Heart right ventricle (tissue), 16 donors: ENCODE measurements around the gene SZRD1. TPM values are rescaled to one million over a fixed set of nuclear protein-coding genes. Genes with fewer than 3 reads are reported as not detected.

ENCODE experiments used
- ATAC-seq, 8 donors: fragments of 200-7000 bp; cut with Tn5 transposase; one replicate each; pipeline ENCODE4 v1.9.1; 2020; ENCODE audit warnings: mild to moderate bottlenecking in 8 of 8, moderate library complexity in 8 of 8, moderate number of reproducible peaks in 1 of 8
- DNase-seq, 2 donors: peaks; one replicate each; pipeline ENCODE4 v3.0.0-alpha.2; 2020
- H3K27ac ChIP-seq, 10 donors: fragments of 200-600 bp; sonication (generic) in 2 of 10; one replicate each; pipeline versions ENCODE4 v1.5.0 to v1.8.0; 2020 to 2022; ENCODE audit warnings: mild to moderate bottlenecking in 3 of 10
- H3K27me3 ChIP-seq, 7 donors: fragments of 200-600 bp; one replicate each; pipeline ENCODE4 v1.8.0; 2021 to 2022; ENCODE audit warnings: mild to moderate bottlenecking in 2 of 7
- H3K36me3 ChIP-seq, 9 donors: fragments of 200-600 bp; sonication (generic) in 1 of 9; one replicate each; pipeline versions ENCODE4 v1.5.0 to v1.8.0; 2020 to 2022; ENCODE audit warnings: mild to moderate bottlenecking in 2 of 9
- H3K4me1 ChIP-seq, 9 donors: fragments of 200-600 bp; sonication (generic) in 1 of 9; one replicate each; pipeline versions ENCODE4 v1.5.0 to v1.8.0; 2020 to 2022; ENCODE audit warnings: mild to moderate bottlenecking in 4 of 9
- H3K4me3 ChIP-seq, 10 donors: fragments of 200-600 bp; sonication (generic) in 2 of 10; one replicate each; pipeline versions ENCODE4 v1.5.0 to v1.8.0; 2020 to 2022; ENCODE audit warnings: mild to moderate bottlenecking in 7 of 10, moderate library complexity in 2 of 10
- H3K9me3 ChIP-seq, 11 donors: fragments of 200-600 bp in 10 of 11; sonication (generic) in 2 of 11; one replicate each; pipeline versions ENCODE4 v1.5.0 to v1.8.0; 2013 to 2022; ENCODE audit warnings: mild to moderate bottlenecking in 2 of 11, control low read depth in 1 of 11, moderate library complexity in 1 of 11
- WGBS, 2 donors: extraction: QIAGEN DNeasy Blood & Tissue Kit; methylation state at CpG; one replicate each; pipeline ENCODE4 v1.1.7; 2013; ENCODE audit warnings: inconsistent platforms in 1 of 2; 5-methylcytosine and 5-hydroxymethylcytosine counted together
- intact Hi-C, 10 donors: fragments of 100-400 bp; cut with DNase I; formaldehyde crosslinking; loops; one replicate each; pipeline versions ENCODE4 v1.11.1 to v1.14.2; 2022
- polyA plus RNA-seq, 2 donors: library from polyadenylated mRNA; stranded (reverse); fragments of 200-250 nt; gene quantifications; one replicate each; pipeline ENCODE4 v1.2.3, GENCODE V29; 2013
- total RNA-seq, 10 donors: library from RNA; stranded (reverse); fragmentation: NEBNext Ultra II Directional in 3 of 10; extraction: Animal tissue kit (Norgen Biotek cat#: 25700) in 3 of 10; gene quantifications; one replicate each; pipeline versions ENCODE4 v1.2.1 to v1.2.4, GENCODE V29; 2021 to 2023
- TF ChIP-seq, protein P1 (sequence below), 9 donors: fragments of 200-600 bp; sonication (generic) in 2 of 9; IDR thresholded peaks; one replicate each; pipeline versions ENCODE4 v1.5.0 to v1.8.0; 2021 to 2022; ENCODE audit warnings: antibody characterized with exemption in 9 of 9, mild to moderate bottlenecking in 5 of 9, moderate library complexity in 1 of 9
- donor health status: Arrhythmogenic right ventricular cardiomyopathy.
- donor health status: ischemic (EF 13 %, LVEDD 7.1; RV severe dilation, severe dysfunction).
- donor health status: healthy with polysubstance abuse.
- donor health status: DM: no; HTN: yes; CAD: no.
- donor health status: DM: no; HTN: no; CAD: no.
- donor health status: ischemic (EF 25% LVEDD 6.9; RV normal size, moderate dysfunction).
- donor health status: ischemic (EF 25% LVEDD 5.7; RV mildly dilated, moderate dysfunction).
- donor health status: healthy.
- donor health status: DM: yes; HTN: yes; CAD: no.
- donor health status: Ischemic cardiomyopathy.
- donor health status: ischemic (EF 35%, LVEDD 5.7; RV mildly dilated, moderate dysfunction).
- donor health status: nonischemic (EF 11% LVEDD 7.7; RV severe dilation, severe dysfunction).
- donor health status: DM: yes; HTN: yes; CAD: no.
- donor health status: PGD.
- donor health status: ischemic (EF 29% LVEDD 5.4; RV normal size, mild dysfunction).
- donor health status: nonischemic (EF 23%, LVEDD 6.1; RV moderate dilation, normal function).

The SZRD1 gene
- total and polyA plus RNA-seq, 12 donors = 37.8 to 131 (median 102) TPM

DNA sequence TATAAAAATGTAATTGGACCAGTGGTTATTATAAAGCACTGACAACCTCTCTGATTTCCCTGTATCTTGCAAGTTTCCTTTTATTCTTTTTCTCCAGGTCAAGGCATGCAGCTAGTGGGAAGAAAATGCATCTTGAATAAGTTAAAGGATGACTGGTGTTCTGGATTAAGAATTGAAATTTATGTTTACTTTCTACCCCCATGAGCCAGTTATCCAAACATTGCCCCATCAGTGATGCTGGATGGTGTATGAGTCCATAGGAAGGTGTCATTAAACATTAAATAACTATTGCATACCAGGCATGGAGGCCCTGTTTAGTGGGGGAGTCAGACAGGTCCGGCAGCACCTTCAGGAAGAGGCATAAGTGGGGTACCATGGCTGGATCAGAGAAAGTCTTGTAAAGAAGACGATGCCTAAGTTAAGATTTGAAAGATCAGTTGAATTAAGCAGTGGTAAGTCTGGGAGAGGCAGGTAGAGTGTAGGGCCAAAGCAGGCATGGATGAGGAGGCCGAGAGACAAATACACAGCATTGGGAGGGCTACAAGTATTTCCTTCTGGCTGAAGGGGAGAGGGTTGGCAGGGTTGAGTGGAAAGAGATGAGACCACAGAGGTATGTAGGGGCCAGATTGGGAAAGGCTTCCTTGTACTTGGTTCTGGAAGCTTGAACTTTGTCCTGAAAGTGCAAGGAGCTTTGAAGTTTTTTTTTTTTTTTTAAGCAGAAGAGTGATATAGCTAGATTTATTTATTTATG lies 5.7 kb downstream of the SZRD1 start:
- peaks cover 0 to 8% (median 0%) of the 10 kb centered on the region in 9 donors for H3K36me3 ChIP-seq
- ATAC-seq (no peak), DNase-seq (no peak)
- TF ChIP-seq, protein P1, sequence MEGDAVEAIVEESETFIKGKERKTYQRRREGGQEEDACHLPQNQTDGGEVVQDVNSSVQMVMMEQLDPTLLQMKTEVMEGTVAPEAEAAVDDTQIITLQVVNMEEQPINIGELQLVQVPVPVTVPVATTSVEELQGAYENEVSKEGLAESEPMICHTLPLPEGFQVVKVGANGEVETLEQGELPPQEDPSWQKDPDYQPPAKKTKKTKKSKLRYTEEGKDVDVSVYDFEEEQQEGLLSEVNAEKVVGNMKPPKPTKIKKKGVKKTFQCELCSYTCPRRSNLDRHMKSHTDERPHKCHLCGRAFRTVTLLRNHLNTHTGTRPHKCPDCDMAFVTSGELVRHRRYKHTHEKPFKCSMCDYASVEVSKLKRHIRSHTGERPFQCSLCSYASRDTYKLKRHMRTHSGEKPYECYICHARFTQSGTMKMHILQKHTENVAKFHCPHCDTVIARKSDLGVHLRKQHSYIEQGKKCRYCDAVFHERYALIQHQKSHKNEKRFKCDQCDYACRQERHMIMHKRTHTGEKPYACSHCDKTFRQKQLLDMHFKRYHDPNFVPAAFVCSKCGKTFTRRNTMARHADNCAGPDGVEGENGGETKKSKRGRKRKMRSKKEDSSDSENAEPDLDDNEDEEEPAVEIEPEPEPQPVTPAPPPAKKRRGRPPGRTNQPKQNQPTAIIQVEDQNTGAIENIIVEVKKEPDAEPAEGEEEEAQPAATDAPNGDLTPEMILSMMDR (IDR thresholded peaks at IDR 0.05) = no peak
- WGBS, 2 donors = 91 to 92% methylated on average over 3 of the region's 3 CpGs
- no peaks in the 10 kb centered on the region for H3K27me3 ChIP-seq
- H3K4me1 ChIP-seq = peaks cover 17 to 94% (median 82%) of the 10 kb centered on the region in 9 donors
- H3K4me3 ChIP-seq = no peak overlapping the region
- peak overlapping the region in 2 of 10 donors; percentile 22 to 54 for H3K27ac ChIP-seq
- intact Hi-C loops = loop anchor here in 1 of 10 donors (5.0 kb wide), 1 partner anchor 70 kb away; the partner anchor contains the start of gene NECAP2
- no peaks in the 10 kb centered on the region for H3K9me3 ChIP-seq

DNA sequence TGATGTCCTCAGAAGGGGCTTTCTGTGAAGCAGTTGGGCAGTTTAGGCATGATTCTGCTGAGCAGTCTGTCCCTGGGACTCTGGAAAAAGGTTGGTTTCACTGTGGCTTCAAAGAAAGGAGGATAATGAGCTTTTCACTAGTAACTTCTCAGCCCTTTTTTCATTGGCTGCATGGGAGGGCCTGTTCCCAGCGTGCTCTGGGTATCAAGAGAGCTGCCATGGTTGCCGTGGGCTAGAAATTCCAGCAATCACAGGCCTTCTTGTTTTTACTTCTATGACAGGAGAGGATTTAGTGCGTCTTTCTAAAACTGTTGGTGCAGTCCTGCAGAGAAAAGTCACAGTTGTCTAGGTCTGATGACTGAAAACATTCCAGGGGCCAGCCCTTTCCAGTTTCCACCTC lies 7.2 kb downstream of the SZRD1 start:
- no peaks in the 10 kb centered on the region for H3K9me3 ChIP-seq
- no peak for ATAC-seq
- DNase-seq = no peak
- peak overlapping the region in 4 of 10 donors; percentile 7 to 86 (median 74) for H3K27ac ChIP-seq
- no peaks in the 10 kb centered on the region for H3K27me3 ChIP-seq
- TF ChIP-seq, protein P1 (IDR thresholded peaks at IDR 0.05) = no peak
- peaks cover 8 to 95% (median 79%) of the 10 kb centered on the region in 9 donors for H3K4me1 ChIP-seq
- WGBS, 2 donors = 65 to 66% methylated on average over 3 of the region's 3 CpGs
- intact Hi-C loops = loop anchor here in 2 of 10 donors (2.0 to 5.0 kb wide), 2 partner anchors 67 to 68 kb away; partner anchors contain the start of gene NECAP2 (in 2 of the 2)
- no peak overlapping the region for H3K4me3 ChIP-seq
- peaks cover 0 to 8% (median 0%) of the 10 kb centered on the region in 9 donors for H3K36me3 ChIP-seq

DNA sequence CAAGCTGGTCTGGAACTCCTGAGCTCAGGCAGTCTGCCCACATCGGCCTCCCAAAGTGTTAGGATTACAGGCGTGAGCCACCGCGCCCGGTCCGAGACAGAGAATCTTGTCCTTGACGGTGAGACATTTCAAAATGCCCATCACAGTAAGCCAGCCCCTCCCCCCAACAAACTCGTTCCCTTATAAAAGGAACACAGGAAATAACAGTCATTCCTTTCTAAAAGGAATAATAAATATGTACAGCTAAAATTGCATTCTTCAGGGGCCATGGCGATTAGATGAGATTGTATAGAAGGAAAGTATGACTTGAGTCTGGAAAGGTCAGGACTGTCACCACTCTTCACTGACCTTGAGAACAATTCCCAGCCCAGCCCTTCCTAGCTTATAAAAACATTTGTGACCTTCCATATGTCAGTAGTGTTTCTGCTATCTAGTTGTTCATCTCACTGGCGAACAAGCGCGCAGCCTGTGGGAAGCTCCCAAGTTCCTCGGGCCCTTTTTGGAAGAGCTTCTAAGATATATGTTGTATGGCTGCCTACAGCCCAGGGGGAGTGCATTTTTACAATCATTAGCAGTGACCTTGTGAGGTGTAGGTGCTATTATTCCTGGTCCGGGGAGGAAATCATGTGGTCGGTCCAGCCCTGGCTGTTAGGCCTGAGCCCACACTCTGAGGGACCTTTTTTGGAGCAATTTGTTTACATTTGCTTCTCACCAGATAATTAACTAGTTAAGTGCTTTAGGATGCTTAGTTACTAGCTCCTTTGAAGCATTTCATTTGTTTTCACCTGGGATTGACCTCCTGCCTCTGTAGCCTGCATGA lies 8.7 kb downstream of the SZRD1 start:
- intact Hi-C loops = loop anchor here in 1 of 10 donors (2.0 kb wide), 1 partner anchor 65 kb away; the partner anchor contains the start of gene NECAP2
- TF ChIP-seq, protein P1 (IDR thresholded peaks at IDR 0.05) = no peak
- H3K36me3 ChIP-seq = peaks cover 0 to 12% (median 0%) of the 10 kb centered on the region in 9 donors
- peak overlapping the region in 9 of 10 donors; percentile 70 to 86 (median 77) for H3K27ac ChIP-seq
- DNase-seq (no peak), ATAC-seq (peak; percentile 25 to 72 (median 47))
- H3K27me3 ChIP-seq = no peaks in the 10 kb centered on the region
- 29 to 32% methylated on average over 15 of the region's 15 CpGs for WGBS, 2 donors
- H3K9me3 ChIP-seq = no peaks in the 10 kb centered on the region
- peaks cover 4 to 87% (median 65%) of the 10 kb centered on the region in 9 donors for H3K4me1 ChIP-seq
- peak overlapping the region in 4 of 10 donors; percentile 0 to 18 (median 3) for H3K4me3 ChIP-seq

DNA sequence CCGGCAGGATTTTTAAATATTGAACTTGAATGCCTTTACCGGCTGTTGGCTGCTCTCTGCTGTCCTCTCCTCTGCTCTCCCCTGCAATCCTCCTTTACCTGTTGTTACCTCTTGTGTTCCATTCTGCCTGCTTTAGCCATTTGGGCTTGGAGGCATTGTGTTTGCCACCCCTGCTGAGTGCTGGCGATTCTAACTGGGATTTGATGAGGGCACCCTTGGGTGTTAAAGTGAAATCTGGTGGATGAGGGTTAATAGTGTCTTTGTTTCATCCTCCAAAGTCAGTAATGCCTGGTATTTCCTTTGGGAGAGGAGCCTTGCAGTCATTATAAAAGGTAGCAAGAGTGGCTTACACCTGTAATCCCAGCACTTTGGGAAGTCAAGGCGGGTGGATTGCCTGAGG lies 9.9 kb downstream of the SZRD1 start:
- peaks cover 4 to 77% (median 55%) of the 10 kb centered on the region in 9 donors for H3K4me1 ChIP-seq
- DNase-seq (no peak), ATAC-seq (no peak)
- TF ChIP-seq, protein P1 (IDR thresholded peaks at IDR 0.05) = no peak
- no peaks in the 10 kb centered on the region for H3K9me3 ChIP-seq
- no peaks in the 10 kb centered on the region for H3K27me3 ChIP-seq
- H3K4me3 ChIP-seq = no peak overlapping the region
- peaks cover 0 to 12% (median 0%) of the 10 kb centered on the region in 9 donors for H3K36me3 ChIP-seq
- intact Hi-C loops = no loop called here
- 66 to 74% methylated on average over 4 of the region's 4 CpGs for WGBS, 2 donors
- H3K27ac ChIP-seq = peak overlapping the region in 5 of 10 donors; percentile 3 to 86 (median 72)
